Femur (tissue), 1 donor: Measurements from ENCODE around the gene ZNF79.

Experiments
- DNase-seq: peaks from one replicate; pipeline ENCODE4 v3.0.0-alpha.2; 2017

Gene ZNF79

GRCh38 chr9:127398715-127399400 lies 25.3 kb upstream of the ZNF79 start:
- no peak for DNase-seq

DNA sequence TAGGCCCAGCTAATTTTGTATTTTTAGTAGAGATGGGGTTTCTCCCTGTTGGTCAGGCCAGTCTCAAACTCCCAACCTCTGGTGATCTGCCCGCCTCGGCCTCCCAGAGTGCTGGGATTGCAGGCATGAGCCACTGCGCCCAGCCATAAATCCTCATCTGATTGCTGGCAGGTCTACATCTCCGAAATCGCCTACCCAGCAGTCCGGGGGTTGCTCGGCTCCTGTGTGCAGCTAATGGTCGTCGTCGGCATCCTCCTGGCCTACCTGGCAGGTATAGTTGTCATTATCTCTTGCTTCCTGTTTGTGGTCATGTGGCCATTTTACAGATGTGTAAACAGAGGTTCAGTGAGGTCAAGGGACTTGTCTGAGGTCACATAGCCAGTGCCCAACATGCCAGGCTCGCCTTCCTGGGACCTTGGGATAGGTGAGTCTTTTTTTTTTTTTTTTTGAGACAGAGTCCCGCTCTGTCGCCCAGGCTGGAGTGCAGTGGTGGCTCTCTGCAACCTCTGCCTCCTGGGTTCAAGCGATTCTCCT lies 24.4 kb upstream of the ZNF79 start:
- DNase-seq, result no peak

DNA sequence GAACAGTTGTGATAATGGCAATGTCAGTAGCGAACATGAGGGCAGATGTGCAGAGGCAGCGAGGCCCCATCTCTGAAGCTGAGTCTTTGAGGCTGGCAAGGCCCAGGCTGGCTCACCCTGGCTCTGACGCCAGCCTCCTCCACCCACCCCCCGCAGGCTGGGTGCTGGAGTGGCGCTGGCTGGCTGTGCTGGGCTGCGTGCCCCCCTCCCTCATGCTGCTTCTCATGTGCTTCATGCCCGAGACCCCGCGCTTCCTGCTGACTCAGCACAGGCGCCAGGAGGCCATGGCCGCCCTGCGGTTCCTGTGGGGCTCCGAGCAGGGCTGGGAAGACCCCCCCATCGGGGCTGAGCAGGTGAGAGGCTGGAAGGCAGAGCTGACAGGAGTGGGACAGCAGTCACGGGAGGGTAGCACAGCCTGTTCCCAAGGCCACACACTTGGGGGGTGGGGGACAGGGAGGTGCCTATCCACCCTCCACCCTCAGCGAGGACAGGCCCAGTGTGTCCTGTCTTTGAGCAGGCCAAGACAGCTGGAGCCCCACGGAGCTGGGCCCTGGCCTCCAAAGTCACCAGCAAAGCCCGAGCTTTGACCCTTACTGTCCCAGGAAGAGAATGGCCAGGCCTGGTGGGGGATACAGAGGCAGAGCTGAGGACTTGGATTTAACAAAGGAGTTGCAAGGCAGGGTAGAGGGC lies 21.6 kb upstream of the ZNF79 start:
- DNase-seq, result no peak

DNA sequence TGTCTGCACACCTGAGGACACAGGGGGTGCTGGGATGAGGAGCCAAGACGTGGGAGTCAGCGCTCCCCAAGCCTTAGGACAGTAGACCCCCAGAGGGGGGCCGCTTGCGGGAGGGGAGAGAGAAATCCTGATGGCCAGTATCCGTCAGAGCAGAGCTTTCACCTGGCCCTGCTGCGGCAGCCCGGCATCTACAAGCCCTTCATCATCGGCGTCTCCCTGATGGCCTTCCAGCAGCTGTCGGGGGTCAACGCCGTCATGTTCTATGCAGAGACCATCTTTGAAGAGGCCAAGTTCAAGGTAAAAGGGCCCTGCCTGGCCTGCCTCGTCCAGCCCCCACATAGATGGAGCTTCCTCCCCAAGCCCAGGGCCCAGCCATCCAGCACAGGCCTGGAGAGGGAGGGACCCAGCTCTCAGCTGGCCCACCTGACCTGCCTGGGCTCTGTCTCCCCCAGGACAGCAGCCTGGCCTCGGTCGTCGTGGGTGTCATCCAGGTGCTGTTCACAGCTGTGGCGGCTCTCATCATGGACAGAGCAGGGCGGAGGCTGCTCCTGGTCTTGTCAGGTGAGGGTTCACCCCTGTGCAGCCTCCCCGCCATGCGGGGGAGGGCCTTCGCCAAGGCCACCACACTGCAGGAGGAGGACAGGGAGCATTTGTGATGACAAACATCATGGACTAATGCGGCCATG lies 20.5 kb upstream of the ZNF79 start:
- no peak for DNase-seq

DNA sequence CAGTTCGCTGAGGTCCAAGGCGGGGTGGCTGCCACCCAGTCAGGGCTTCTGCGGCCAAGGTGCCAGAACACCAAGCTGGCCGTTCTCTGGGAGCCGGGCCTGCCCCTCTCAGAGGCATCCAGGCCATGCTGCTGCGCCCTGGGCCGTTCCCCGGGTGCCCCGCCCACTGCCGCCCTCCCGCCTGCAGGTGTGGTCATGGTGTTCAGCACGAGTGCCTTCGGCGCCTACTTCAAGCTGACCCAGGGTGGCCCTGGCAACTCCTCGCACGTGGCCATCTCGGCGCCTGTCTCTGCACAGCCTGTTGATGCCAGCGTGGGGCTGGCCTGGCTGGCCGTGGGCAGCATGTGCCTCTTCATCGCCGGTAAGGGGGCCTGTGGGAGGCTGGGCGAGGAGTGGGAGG lies 19.6 kb upstream of the ZNF79 start:
- no peak for DNase-seq

DNA sequence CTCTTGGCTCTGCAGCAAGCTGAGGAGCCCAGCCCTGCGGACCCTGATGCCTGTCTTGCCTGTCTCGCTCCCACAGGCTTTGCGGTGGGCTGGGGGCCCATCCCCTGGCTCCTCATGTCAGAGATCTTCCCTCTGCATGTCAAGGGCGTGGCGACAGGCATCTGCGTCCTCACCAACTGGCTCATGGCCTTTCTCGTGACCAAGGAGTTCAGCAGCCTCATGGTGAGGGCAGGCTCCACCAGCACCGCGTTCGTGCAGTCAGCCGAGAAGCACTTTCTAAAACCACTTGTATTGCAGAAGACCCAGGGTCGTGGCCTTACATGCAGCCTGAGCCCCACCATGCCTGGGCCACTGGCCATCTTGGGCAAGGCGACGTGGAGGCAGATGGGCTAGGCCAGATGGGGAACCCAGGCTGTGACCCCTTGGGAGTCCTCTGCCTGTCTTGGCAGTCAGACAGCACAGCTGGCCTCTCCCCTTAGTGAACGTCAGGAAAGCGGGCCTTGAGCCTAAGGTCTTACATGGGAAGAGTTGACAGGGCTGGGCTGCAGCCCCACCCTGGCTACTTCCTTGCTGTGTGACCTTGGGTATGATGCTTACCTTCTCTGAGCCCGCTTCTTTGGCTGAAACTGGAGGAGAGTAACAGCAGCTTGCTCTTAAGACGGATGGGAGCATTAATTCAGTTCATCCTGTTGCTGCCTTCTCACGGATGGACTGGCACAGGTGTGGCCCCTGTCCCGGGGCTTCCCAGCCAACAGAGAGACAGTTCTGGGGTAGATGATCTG lies 18.6 kb upstream of the ZNF79 start:
- no peak for DNase-seq

- no peak for DNase-seq
Observed at GRCh38 chr9:127406799-127407491, 17.2 kb upstream of the ZNF79 start.

- DNase-seq, result no peak
Observed at GRCh38 chr9:127407492-127407843, 16.7 kb upstream of the ZNF79 start.

- DNase-seq, result no peak
Observed at GRCh38 chr9:127411122-127411521, 13.1 kb upstream of the ZNF79 start.

DNA sequence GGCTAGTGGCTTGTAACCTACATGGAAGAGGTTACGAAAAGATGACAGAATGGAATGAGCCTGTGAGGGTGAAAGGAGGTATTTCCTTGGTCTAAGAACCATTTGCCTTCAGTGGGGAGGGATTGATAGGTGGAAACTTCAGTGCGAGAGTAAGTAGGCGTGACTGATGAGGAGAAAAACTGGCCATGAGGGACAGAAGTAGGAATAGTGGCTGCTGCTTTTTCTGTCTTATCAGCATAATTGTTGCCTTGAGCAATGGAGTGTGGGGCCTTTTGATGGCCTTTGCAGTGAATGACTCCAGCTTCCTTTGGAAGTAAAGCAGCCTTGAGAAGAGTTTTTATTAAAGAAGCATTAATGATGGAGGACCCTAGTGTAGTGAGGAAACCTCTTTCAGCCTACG lies 9.0 kb upstream of the ZNF79 start:
- DNase-seq, result no peak

DNA sequence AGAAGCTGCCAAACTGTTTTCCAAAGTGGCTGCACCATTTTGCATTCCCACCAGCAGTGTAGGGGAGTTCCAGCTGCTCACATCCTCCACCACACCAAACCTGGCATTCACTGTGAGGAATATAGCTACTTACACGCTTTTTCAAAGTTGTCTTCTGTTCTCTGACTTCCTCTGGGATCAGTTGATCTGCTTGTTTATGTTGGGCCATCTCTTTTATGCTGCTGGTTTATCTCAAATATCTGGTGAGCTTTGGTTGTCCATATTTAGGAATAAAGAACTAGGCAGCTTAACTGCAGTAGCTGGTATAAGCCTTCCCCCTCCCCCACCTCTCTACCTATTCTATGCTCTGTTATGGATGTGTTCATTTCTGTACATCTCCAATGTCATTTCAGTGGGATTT lies 8.5 kb upstream of the ZNF79 start:
- no peak for DNase-seq

GRCh38 chr9:127417131-127418036 lies 6.8 kb upstream of the ZNF79 start:
- DNase-seq, result no peak

- no peak for DNase-seq
Observed at GRCh38 chr9:127418037-127418471, 6.1 kb upstream of the ZNF79 start.

GRCh38 chr9:127419348-127419747 lies 4.8 kb upstream of the ZNF79 start:
- DNase-seq, result no peak

DNA sequence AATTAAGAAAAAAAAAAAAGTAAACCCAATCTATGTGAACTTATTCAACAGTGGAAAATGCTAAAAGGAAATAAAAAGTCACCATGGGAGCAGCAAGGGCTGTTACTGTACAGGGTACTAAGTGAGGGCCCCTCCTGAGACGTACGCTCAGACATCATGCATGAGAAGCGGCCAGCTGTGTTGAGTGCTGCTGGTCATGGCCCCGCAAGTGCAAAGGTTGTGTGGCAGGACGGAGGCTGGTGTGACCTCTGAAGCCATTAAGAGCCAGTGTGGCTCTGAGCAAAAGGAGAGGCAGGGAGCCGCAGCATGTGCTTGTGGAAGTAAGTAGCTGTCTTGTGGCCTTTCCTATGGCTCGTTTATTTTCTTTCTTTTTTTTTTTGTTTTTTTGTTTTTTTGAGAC lies 3.1 kb upstream of the ZNF79 start:
- no peak for DNase-seq

DNA sequence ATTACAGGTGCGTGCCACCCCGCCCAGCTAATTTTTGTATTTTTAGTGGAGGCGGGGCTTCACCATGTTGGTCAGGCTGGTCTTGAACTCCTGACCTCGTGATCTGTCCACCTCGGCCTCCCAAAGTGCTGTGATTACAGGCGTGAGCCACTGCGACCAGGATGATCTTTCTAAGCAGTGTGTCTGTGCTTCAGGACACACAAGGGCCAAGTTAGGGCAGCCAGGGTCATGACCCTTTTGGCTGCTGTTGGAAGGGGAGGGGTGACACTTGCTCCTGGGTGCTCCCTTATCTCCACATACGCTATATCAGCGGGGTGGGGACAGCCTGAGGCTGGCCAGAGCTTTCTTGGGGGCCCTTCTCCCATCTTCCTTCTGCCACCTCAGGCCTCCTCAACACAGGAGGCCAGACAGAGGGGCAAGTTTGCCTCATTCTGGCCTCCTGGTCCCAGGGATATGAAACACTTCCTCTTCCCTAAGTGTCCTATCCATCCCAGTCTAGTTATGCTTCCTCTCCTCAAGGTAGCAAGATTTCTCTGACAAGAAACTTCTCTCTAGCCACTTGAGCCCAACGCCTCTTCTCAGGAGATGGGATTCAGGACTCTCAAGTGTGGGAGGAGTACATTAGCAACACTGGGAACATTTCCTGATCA lies 1.9 kb upstream of the ZNF79 start:
- DNase-seq, result no peak

- DNase-seq, result no peak
Observed at GRCh38 chr9:127422787-127423186, 1.4 kb upstream of the ZNF79 start.

- no peak for DNase-seq
Observed at GRCh38 chr9:127423476-127423933, 677 bp upstream of the ZNF79 start.

DNA sequence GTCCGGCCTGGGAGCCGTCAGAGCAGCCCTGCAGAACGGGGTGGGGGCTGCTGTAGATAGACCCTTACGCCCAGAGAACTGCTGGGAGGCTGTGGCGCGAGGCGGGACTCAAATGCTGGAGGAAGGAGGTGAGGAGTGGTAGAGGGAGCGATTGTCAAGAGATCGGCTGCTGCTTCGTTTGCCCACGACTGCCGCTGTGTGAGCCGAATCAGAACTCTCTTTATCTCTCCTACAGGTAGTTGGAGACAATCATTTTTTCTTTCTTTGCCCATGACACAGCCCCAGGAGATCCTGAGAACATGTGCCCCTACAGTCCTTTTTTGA lies 456 bp downstream of the ZNF79 start:
- DNase-seq, result no peak

GRCh38 chr9:127426756-127427155 lies 2.6 kb downstream of the ZNF79 start:
- no peak for DNase-seq

DNA sequence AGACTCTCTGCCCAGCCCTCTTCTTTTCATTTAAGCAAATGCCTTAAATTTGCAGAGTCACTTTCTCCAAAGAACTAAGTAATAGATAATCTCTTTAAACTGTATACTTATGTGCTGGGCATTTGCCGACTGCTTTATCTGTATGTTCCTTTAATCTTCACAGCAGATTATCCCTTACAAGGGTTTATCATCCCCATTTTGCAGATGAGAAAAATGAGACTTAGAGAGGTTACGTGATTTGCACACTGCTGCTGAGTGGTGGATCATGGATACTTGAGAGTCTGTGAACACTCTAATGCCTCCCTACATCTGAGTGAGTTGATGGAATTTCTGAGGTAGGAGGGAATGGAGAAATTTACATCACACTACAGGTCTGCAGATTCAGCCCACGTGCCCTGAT lies 4.2 kb downstream of the ZNF79 start:
- DNase-seq, result no peak
